NCI-H187 (cell line): ENCODE data around the gene NKX6-2.
"Not testable (repeated sequence)": the region's sequence is repeated elsewhere in the genome, so short reads cannot be mapped to it uniquely, and the experiment has no call there.

Source experiments
- DNase-seq, 2 experiments: peaks; one replicate each; lab custom pipeline; 2025; lab: John Stamatoyannopoulos, UW

NKX6-2 gene

DNA sequence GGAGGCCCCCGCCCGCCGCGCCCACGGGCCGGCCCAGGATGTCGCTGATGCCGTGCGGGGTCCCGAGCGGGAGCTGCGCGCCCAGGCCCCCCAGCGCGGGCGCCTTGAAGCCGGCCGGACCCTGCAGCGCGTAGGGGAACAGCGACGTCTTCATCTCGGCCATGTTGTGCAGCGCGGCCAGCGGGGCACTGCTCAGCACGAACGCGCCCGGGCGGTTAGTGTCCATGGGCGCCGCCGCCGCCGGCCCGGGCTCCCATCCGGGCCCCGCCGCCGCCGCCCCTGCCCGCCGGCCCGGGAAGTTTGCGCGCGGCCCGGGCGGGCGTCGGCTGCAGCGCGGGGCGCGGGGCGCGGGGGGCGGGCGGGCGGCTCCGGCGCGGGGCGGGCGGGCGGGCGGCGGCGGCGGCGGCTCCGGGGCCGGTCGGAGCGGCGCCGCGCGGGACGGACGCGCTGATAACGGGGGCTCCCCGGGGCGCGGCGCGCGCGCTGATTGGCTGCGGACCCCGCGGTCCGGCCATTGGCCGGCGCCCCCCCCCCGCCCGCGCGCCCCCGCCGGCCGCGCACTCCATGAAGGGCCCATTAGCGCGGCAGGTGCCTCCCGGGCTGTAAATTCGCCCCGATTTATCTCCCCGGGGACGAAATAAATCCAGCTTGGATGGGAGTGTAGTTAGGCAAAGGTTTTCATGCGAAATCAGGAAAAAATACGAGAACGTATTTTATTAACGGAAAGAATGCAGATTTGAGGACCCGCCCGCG lies at the start of gene NKX6-2:
Gene NKX6-2, minus strand, starts transcription at position 425 of the 753 bp plus-strand sequence. Its CDS starts 199 bp downstream, at position 226.
- DNase-seq: no peak

DNA sequence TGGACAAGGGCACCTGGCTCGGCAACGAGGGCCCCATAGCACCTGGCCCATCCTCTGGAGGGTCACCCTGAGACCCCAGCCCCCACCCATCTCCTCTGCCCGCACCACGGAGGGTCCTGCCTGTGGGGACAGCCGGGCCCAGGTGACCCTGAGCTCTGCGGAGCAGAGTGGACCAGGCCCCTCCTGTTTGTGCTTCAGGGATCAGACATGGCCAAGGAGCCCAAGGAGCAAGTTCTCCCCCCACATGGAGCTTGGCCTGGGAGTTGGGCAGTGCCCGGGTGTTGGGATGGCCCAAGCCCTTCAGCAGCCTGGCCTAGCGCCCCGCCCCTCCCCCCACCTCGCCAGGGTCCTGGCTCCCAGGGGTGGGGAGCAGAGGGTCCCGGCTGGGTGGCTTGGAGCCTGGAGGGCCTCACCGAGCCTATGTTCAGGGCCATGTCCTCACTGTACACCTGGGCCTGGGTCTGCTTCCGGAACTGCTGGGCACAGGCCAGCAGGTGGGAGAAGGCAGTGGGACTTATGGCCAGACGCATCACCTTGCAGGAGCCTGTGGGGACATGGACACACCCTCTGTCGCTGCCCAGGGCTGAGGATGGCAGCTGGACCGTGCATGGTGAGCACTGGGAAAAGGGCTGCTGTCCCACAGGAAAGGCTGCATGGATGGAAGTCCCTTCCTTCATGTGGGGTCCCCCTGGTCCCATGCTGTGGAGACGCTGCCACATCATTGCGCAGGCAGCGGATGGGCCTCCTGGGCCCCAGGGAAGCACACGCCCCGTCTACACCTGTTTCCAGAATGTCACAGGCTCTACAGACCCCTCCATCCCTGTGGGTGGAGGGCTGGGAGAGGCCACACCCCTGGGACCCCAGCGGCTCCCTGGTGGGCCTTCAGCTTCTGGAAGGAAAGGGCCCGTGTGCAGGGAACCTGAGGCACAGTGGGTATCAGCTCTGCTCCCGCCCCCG lies 49.2 kb upstream of the NKX6-2 start:
- DNase-seq: no peak

GRCh38 chr10:132834311-132834761 lies 48.4 kb upstream of the NKX6-2 start:
- no peak for DNase-seq

DNA sequence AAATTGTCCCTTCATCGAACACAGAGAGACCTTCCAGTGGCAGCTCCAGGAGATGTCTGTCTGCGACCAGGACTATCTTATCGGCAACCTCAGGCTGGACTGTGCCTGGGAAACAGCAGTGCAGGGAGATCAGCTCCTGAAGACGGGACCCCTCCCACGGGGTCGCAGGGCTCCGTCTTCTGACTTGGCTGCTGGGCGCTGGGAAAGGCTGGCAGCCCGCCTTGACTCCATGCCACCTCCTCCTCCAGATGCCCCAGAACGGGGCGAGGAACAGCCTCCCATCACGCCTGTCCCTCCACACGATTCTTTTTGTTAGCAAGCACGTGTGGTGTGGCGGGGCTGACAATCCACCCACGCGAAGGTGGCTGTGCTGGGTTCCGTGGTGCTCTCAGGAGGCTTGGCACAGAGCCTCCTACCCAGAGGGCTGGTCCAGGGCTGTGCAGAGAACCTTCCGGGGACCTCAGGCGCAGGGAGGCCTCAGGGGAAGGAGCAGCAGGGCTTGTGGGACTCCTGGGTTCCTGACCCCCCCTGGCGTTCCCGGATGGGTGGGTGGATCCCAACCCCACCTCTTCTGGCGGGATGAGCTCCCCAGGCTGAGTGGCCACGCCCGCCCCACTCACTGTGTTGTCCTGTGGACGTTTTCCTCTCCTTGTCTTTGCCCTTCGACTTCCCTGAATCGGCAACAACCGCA lies 47.6 kb upstream of the NKX6-2 start:
- DNase-seq: no peak

GRCh38 chr10:132832186-132832969 lies 46.4 kb upstream of the NKX6-2 start:
- no peak for DNase-seq

- no peak for DNase-seq
Measured at GRCh38 chr10:132829403-132829802, 43.5 kb upstream of the NKX6-2 start.

GRCh38 chr10:132828681-132829080 lies 42.7 kb upstream of the NKX6-2 start:
- no peak for DNase-seq

GRCh38 chr10:132827861-132828539 lies 42.1 kb upstream of the NKX6-2 start:
- no peak for DNase-seq

DNA sequence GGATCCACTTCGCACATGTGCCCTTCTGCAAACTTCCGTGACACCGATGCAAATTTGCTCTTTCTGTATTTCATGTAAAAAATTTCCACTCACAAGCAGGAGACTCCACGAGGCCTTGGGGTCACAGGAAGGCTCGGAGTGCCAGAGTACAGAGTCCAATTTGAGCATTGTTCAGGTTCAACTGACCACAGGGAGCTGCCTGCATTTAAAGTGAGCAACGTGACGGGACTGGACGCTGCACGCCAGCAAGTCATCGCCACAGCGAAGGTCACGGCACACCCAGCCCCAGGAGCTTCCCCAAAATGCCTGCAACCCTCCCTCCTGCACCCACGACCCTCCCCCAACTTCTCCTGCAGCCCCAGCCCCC lies 41.5 kb upstream of the NKX6-2 start:
- no peak for DNase-seq

DNA sequence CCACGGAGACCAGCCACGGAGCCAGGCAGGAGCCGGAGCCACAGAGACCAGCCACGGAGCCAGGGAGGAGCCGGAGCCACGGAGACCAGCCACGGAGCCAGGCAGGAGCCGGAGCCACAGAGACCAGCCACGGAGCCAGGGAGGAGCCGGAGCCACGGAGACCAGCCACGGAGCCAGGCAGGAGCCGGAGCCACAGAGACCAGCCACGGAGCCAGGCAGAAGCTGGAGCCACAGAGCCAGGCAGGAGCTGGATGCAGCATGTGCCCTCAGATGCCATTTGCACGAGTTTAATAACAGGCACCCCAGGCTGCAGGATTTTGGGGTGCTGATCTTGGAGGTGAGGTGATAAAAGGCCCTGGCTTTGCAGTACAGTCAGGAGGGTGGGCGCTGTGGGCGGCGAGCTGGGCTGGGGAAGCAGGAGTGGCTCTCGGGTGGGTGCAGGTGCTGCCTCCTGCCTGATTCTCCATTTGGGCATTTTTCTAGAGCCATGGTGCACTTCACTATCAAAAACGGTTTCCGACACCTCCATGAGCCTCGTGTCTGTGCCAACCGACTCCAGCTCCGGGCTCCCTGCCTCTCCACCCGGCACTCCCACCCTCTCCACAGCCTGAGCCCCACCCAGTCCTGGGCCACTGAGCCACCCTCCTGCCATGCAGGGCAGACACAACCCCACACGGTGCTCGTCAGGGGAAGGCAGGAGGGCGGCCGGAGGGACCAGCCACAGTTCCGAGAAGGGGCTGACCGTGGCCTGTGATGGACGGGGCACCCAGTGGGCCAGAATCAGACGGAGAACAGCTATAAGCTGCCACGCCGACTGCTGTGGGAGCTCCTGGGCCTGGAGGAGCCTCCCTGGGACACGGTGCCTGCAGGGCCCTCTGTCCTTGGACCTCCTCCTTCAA lies 40.8 kb upstream of the NKX6-2 start:
- no peak for DNase-seq

GRCh38 chr10:132825783-132826523 lies 40.0 kb upstream of the NKX6-2 start:
- DNase-seq: not testable (repeated sequence)

- no peak for DNase-seq
Measured at GRCh38 chr10:132820056-132820455, 34.1 kb upstream of the NKX6-2 start.

- DNase-seq: no peak
Measured at GRCh38 chr10:132817701-132818211, 31.8 kb upstream of the NKX6-2 start.

GRCh38 chr10:132816718-132817117 lies 30.8 kb upstream of the NKX6-2 start:
- DNase-seq: no peak

DNA sequence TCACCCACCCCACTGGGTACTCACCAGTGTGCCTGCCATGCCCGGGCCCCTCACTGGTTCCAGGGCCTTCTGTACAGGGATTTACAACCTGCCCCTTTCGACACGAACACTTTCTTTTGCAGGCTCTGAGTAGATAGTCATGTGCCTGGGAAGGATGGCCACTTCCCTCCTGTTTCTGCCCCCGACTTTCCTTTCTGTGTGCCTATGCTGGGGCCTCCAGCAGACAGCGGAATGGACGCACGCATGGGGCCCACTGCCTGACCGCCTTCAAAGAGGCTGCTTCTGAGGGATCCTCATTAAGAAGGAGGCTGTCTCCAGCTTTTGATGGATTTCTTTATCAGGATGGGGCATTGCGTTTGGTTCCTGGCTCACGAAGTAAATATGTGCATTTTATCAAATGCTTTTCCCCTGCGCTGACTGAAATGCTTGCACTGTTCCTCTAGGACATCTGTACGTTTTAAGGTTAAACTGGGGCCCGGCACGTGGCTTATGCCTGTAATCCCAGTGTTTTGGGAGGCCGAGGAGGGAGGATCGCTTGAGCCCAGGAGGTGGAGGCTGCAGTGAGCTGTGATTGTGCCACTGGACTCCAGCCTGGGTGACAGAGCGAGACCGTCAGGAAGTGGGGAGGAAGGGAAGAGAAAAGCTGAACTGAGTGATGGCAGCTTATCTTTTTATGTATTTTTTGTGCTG lies 29.4 kb upstream of the NKX6-2 start:
- no peak for DNase-seq

GRCh38 chr10:132814469-132814856 lies 28.5 kb upstream of the NKX6-2 start:
- DNase-seq: no peak

GRCh38 chr10:132813560-132814468 lies 27.9 kb upstream of the NKX6-2 start:
- DNase-seq: no peak
